Hindlimb muscle (tissue), 1 donor: ENCODE measurements around the gene OPCML. TPM values are rescaled to one million over a fixed set of nuclear protein-coding genes. Genes with fewer than 3 reads are reported as not detected.

Experiments
- DNase-seq: peaks from one replicate; pipeline ENCODE4 v3.0.0-alpha.2; 2013
- polyA plus RNA-seq: library from polyadenylated mRNA; unstranded; fragments of 120-200 nt; gene quantifications from one replicate; pipeline ENCODE4 v1.2.1, GENCODE V29; 2013; ENCODE audit not compliant: insufficient read length

OPCML gene
- polyA plus RNA-seq, 1 donor, result 1.1 TPM

DNA sequence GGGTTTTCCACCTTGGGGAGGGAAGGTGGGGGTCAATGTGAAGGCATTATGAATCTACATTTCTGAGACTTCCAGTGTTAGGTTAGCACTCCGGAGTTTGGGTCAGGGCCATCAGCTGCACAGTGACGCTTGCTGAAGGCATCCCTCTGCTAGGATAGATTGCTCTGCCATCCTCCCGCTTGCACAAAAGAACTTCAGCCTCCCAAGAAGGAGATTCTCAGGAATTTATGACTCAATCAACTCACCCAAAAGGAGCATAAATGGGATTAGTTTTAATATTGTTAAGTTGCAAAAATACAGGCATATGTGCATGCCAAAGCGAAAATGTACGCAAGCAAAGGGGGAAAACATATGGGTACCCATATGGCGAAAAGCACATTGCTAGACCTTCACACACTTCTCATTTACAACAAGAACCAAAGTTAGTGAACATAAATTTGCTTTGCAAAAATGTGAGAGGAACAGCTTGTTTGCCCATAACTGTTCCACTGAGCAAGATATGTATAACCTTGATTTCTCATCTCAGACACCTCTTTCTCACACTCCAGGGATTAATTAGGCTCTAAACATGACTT, 1013.0 kb downstream of the OPCML start:
- DNase-seq, result no peak

DNA sequence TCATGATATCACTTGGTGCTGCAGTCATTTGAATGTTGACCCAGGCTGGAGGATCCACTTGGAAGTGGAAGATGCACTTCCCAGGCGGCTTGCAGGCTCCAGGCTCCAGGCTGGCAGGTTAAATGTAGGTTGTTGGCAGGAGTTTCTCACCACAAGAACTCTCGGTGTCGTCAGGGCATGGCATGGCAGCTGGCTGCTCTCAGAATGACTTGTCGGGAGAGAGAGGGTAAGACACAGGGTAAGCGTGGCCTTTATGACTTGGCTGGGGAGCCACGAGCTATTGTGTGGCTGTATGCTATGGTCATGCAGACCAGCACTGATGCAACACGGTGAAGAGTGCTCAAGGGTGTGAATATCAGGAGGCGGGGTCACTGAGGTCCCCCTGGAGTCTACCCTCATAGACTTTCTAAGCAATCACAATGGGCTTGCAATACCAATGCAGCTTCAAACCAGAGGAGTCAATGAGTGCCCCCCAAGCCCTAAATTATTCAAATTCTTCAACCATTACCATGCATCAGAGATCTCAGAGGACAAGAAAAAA, 1027.7 kb downstream of the OPCML start:
- no peak for DNase-seq

DNA sequence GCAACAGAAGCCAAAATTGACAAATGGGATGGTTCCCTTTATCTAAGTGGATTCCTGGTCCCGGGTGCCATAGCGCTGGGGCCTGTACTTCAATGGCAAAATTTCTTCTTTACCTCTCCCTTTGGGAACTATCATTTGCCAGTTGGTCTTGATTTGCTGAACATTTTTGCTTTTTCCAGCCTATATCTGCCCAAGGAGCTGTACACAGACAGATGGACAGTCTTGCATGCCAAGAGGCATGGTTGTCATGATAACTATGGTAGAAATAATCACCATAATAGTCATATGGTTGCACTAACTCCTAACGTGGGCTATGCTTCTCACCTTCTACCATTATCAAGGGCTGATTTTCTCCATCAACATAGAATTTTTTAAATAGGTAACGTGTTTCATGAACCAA, 1030.9 kb downstream of the OPCML start:
- DNase-seq, result no peak

DNA sequence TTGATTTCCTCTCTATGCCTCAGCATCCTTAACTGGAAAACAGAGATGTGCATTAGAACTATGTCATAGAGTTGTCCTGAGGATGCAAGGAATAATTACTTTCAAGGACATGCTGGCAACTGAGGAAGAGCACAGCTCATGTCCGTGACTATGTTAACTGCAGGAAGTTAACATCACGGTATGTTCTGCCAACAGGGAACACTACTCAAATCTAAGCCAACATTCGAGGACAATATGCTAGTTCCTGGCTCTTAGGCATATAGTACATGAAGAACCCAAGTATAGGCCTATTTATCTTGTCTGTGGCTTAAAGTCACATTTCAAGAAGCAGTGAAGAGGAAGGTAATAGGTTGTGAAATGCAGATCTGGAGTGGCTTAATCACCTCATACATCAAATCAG, 1032.6 kb downstream of the OPCML start:
- no peak for DNase-seq

DNA sequence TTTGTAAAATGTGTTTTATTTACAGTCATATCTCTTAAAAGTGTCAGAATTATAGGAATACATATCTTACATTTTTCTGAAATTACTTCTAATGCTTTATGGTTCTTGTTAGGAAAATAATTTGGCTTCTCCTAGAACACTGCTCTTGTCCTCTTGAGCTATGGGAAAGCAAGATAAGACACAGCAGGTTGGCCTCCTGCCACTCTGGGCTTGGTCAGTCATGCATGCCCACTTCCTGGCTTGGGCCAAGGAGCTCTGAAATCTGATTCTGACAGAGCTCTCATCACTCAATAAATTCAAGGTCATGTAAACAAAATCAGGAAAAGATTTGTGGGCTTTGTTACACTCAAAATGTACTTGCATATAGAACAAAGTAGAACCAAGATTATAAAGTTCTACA, 1036.0 kb downstream of the OPCML start:
- no peak for DNase-seq

DNA sequence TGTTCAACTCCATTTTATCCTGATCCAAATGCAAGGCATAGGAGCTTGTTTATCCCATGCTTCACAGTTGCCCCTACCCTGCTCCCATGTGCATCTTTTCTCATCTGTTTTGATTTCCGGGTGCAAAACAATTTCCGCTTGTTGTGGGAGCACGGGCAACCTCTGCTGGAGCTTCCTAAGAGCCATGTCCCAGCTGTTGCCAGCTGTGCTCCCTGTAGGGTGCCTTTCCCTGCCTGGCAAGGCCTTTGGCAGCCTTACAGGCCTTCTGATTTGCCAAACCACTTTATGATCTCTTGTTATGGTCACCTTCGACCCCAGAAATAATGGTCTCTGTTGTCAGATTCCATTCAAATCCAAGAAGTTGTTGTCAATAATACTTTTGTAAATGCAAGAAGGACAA, 1038.5 kb downstream of the OPCML start:
- DNase-seq, result peak; percentile 10

DNA sequence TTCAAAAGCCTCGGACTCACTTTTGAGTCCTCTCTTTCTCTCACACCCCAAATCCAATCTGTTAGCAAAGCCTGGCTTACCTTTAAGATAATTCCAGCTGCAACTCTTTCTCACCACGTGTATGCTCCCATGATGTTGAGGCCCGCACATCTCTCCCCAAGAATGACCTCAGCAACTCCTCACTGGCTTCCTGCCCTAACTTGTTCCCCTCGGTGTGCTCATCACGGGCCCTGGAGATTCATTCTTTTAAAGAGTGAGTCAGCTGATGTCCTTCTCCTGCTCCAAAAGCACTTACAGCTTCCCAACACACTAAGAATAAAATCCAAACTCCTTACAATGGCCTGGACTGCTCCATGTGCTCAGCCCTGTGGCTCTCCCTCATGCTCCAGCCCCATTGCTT, 1041.3 kb downstream of the OPCML start:
- DNase-seq, result peak; percentile 40

DNA sequence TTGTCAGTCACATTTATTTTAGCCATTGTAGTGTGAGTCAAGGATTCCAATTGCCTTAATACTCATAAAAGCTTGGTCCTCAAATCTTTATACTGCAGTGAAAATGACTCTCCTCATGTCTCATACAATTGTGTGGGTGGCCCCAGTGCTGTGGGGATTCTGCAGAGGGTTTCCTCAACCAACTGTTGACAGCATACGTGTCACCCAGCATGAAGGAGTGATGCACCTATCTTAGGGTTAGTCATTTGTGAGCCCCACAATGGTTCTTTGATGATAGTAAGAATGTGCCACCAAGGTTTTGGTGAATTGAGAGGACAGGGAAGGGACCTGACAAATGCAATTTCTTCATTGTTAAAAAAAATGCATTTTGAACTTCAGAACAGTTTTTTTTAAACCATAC, 1046.2 kb downstream of the OPCML start:
- DNase-seq, result no peak

DNA sequence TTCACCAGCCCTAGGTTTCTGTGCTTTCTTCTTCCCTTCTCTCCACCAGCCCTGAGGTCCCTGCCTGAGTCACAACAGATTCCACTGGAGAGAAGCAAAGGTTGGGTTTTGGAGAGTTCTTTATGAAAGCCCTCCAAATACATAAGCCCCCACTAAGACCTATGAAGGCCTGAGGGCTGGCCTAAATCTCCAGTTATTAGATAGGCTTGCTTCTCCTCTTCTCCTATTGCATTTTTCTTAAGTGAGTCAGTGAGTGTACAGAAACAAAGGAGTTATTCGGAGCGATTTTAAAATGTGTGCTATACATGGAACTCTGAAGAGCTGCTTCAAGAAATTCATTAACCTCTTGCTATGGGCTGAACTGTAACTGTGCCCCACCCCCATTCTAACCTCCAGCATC, 1057.3 kb downstream of the OPCML start:
- DNase-seq, result no peak

DNA sequence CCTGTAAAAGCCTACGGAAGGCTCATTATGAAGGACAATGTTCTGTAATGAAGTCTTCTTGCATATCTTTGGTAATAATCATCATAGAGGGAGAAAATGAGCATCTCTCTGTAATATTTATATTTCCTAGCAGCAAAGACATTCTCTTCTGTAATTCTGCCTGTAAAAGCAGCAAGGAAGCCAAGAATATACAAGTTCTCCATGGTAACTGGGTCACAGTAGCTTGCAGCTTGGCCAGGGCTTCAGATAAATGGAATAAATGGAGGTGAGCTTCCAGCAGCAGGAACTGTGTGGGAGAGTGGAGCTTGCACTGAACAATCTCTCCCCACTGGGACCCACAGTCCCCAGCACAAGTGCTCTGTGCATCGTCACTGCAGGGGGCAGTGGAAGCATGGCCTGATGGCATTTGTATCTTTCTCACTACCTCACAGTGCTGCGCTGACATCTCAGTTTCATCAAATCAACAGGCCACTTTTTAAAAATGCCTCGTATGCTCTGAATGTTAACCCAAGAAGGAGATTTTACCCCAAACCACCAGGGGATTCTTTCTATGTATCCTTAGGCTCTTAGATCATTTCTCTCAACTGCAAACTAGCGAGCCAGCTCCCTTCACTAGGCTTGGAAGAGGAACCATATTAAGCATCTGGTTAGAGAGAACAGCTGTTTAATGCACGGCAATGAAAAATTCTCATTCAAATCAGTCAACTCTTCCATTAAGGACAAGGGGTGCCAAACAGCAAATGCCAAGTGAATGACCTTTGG, 1059.7 kb downstream of the OPCML start:
- peak; percentile 84 for DNase-seq

DNA sequence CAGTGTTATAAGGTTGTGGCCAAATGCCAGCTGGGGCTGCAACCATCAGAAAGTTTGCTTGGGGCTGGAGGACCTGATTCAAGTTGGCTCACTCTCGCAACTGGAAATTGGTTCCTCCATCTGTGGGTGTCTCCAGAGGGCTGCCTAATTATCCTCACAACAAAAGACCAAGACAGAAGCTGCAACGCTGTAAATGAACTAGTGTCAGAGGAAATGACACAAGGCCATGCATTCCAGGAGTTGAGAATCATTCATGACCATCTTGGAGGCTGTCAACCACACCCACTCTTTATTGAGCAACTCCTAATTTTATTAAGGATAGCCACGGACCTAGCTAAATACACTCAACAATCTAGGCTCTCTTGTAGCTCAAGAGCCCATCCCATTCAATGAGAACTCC, 1060.8 kb downstream of the OPCML start:
- DNase-seq, result no peak

DNA sequence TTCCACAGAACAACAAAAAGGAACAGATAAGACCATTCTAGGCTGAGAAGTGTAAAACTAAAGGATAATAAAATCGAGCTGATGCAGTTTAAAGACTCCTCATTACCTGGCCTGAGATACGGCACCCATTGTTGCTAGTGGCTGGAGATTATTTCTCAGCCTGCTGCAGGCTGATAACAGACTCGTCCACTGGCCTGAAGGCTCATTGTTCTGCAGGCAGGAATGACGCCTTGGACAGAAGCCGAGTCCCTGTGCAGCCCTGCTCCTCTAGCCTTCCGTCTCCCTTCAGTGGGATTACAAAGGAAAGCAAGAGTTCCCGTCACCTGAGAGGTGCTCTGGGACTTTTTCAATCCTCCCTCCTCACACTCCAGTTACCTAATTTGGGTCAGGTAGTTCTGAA, 1065.3 kb downstream of the OPCML start:
- no peak for DNase-seq

DNA sequence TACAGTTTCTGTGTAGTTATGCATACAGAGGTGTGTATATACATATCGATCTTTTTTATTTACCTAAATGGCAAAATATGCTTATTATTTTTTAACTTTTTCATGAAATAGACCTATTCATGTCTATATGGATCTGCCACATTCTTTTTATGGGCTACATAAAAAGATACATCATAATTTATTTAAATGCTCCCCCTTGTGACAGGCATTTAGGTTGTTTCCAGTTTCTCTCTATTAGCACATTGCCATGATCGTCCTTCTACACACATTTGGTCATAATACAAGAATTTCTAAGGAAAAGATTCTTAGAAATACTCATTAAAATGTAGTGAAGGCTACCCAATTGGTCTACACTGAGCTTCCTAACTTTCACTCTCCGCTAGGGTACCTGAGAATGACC, 1067.4 kb downstream of the OPCML start:
- DNase-seq, result no peak

DNA sequence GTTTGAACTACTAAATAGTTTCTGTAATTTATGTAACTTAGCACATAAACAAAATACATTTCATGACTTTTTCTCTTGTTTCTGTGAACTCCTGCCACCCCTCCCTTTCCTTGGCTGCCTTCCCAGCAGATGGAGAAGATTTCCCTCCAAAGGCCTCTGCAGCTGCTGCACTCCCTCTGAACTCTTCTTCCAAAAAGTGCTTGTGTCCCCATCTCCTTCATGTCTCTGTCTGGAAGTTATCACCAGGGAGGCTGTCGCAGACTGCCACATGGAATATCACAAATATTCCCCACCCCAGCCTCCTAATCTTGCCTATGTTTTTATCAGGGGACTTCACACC, 1068.3 kb downstream of the OPCML start:
- DNase-seq, result peak; percentile 92

DNA sequence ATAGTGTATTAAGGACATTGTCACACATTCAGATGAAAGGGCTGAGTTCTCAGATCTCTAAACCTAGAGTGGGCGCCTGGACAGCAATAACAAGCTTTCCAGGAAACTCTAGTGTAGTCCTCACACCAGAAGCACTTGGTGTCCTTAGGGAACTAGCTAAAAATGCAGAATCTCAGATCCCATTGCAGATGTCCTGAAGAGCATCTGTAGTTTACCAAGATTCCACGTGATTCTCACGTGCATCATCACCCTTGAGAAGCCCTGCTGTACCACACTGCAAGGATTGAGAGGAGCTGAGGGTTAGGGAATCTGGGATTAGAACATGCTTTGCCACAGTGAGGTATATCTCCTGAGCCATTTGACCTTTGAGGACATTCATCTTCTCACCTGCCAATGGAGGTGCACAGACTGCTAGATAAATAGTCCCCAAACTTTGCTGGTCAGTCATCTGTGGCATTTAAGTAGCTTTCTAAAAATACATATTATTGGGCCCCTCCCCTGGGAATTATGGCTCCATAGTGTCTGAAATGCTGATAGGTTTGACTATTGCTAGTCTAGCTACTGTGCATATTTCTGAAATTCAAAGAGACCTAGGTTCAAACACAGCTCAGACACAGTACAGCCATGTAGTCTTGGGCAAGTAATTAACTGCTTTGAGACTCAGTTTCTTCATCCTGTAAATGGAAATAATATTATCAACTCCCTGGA, 1068.9 kb downstream of the OPCML start:
- DNase-seq, result peak; percentile 54

DNA sequence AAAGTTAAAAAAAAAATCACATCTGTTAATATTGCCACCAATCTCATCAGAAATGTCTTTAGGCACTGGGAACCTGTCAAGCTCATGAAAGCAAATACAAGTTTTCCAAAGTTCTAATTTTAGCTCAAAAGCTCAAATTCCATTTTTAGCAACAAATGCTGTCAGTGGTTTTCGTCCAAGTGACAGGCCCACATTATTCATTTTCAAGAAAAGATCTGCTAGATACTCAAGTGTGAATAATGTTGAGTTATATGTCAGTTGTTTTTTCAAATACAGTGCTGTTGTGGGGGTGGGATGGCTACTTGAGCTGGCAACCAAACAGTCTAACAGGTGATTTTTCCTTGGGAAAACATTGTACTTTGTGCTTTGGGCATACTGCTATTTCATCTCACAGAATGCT, 1072.6 kb downstream of the OPCML start:
- no peak for DNase-seq

DNA sequence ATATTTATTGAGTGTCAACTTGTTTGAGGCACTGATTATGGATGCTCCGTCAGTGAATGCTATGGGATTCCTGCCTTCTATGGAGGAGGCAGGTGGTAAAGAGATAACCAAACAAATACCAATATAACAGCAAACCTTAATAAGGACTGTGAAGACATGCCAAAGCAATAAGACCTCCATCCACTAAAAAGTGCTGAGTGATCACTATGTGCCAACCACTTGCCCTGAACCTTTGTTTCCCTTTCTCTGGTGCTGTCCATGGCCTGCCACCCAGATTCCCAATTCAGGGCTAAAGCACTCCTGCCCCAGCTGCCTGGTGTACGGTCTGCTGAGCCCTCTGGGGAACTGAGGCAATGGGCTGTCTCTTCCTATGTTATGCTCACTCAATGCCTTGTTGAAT, 1074.9 kb downstream of the OPCML start:
- DNase-seq, result no peak

DNA sequence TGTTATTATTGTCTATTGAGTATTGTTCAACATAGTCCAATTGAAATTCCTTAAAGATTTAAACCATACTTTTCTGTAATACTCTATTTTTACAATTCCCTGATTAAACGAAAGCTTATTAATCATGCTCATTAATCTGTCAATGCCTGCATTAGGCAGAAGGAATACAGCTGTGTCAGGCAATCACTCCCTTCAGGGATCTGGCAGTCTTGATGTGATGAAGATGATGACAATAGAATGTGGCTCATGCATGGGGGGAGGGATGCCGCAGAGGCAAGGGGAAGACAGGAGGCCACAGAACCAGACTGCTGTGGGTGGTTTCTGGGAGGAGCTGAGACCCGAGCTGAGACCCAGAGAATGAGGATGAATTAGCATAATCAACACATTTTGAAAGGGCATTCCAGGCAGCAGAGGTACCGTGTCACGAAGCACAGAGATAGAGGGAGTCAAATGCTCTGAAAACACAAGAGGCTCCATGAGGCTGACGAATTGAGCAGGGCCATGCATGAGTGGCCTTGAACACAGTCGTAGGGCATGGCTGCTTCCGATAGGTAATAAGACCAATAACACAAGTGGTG, 1075.5 kb downstream of the OPCML start:
- DNase-seq, result no peak

DNA sequence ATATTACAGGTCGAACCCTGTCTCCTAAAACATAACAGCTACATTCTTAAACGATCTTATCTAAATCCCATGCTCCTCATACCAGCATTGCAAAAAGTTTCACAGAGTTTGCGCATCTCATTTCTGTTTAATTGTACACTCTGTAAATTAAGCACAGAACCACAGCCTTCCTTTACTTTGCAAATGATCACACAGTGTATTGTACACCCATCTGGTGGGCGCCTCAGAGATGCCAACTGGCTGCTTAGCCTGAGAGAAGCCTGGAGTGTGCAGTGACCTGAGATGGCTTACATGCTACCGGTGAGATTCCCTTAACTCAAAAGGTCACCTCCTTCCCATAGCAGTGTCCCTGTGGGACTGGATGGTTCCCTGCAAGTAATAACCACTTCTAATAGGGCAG, 1077.3 kb downstream of the OPCML start:
- DNase-seq, result no peak

DNA sequence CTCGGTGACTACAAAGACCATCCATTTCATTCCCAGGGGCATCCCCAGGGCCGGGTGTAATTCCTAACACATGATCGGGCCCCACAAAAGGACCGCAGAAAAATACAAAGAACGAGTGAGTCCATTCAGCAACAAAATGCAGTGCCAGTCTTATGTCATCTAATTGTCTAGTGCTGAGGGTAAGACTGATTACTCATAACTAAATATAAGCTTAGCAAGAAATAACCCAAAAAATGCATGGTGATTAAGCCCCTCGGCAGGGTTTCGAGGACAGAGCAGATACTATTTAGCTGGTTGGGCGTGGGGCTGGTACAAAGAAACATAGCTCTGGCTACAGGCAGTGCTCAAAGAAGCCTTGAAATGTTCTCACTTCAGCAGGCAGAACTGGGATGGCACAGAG, 1078.9 kb downstream of the OPCML start:
- DNase-seq, result no peak

DNA sequence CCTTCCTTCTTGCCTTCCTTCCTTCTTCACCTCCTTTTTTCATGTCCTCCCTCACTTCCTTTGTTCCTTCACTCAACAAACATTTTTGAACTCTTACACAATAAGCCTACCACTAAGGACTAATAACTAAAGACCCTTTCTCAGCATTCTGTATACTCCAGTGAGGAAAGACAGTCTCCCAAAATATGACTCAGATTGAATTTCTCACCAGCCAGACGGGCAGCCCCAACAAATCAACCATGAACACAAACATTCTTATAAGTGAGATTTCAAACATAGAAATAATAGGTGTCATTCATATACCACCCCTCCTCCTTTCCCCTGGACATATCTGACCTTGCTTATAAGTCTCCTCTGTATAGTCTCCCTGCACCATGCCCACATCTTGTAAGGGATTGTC, 1079.7 kb downstream of the OPCML start:
- no peak for DNase-seq

DNA sequence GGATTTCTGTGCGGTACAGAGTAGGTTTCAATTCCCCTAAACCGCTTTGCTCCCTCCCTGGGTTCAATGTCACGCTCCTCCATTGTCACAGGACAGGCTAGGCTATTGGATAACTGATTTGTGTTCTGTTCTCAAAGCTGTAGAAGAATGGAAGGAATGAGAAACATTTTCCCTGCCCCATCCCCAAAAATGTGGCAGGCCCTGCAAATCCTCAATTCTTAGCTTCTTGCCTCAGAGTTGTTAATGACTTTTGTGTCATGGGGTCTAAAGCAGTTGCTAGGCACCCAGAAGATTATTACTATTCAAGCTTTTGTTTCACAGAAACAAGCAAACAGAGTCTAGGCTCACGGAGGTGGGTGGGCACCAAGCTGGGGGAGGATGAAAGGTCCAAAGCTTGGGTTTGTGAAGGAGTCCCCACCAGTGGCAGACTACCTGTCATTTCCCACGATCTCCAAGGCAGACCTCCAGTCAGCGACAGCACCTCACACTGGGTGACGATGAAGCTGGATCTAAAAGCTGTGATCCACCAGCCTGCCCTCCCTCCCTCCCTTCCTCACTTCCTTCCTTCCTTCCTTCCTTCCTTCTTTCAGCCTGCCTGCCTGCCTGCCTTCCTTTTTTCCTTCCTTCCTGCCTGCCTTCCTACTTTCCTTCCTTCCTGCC, 1080.2 kb downstream of the OPCML start:
- DNase-seq, result no peak

DNA sequence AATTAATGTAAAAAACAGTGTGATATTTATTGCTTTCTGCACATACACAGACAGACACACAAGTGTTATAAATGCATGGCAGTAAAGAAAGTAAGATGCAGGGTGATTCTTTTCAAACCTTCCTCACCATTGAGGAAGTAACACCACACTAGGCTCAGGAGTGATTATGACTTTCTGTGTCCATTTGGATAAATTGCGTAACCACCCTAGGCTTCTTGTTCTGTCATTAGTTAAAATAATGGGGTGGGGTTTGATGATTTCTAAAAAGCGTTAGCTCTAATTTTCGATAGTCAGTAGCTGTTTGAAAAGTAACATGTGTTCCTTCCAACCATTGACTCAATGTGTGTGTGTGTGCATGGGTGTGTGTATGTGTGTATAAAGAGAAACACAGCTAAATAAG, 1081.7 kb downstream of the OPCML start:
- DNase-seq, result no peak
